GM12865 (cell line): ENCODE results near the gene IL17RB.

Experiments
- DNase-seq: peaks from one replicate; pipeline ENCODE4 v3.0.0; 2010; ENCODE audit warnings: low read depth
- H3K4me3 ChIP-seq: 2 replicates; pipeline ENCODE4 v1.5.1; 2011; ENCODE audit warnings: mild to moderate bottlenecking, low read depth, low read length, control low read depth
- TF ChIP-seq, protein P1 (sequence below): IDR thresholded peaks from 2 replicates; pipeline ENCODE4 v1.5.1; 2011; ENCODE audit warnings: low read length, control low read depth, low read depth, inconsistent platforms; ENCODE audit not compliant: insufficient read depth; ENCODE audit errors: missing control alignments

Gene IL17RB

DNA sequence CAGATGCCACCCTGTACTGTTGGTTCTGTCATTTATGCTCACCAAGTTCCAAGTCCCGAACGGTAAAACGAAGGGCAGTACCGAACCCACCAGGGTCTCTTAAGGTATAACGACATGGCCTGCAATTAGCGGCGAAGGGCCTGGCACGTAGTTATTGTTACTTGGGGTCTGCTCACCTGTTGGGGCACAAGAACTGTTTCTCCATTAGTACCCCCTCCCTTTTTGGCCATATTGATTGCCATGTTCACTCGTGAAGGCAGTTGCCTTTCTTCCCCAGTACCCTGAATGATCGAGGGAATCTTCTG lies 435 bp downstream of the IL17RB start:
- peak overlapping the region; percentile 56 for H3K4me3 ChIP-seq
- DNase-seq = no peak
- TF ChIP-seq, protein P1, sequence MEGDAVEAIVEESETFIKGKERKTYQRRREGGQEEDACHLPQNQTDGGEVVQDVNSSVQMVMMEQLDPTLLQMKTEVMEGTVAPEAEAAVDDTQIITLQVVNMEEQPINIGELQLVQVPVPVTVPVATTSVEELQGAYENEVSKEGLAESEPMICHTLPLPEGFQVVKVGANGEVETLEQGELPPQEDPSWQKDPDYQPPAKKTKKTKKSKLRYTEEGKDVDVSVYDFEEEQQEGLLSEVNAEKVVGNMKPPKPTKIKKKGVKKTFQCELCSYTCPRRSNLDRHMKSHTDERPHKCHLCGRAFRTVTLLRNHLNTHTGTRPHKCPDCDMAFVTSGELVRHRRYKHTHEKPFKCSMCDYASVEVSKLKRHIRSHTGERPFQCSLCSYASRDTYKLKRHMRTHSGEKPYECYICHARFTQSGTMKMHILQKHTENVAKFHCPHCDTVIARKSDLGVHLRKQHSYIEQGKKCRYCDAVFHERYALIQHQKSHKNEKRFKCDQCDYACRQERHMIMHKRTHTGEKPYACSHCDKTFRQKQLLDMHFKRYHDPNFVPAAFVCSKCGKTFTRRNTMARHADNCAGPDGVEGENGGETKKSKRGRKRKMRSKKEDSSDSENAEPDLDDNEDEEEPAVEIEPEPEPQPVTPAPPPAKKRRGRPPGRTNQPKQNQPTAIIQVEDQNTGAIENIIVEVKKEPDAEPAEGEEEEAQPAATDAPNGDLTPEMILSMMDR = no peak

DNA sequence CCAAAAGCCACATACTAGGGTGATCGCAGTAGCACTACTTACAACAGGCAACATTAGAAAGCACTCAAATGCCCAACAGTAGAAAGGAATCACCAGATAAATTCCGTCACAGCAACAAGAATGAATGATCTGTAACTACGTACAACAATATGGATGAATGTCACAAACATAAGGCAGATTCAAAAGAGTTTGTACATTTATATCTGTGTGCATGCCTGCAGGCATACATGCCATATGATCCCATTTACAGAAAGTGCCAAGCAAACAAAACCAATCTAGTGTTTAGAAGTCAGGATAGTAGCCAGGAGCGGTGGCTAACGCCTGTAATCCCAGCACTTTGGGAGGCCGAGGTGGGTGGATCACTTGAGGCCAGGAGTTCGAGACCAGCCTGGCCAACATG lies 3.5 kb downstream of the IL17RB start:
- no peak for DNase-seq
- H3K4me3 ChIP-seq = no peak overlapping the region
- TF ChIP-seq, protein P1 = no peak

DNA sequence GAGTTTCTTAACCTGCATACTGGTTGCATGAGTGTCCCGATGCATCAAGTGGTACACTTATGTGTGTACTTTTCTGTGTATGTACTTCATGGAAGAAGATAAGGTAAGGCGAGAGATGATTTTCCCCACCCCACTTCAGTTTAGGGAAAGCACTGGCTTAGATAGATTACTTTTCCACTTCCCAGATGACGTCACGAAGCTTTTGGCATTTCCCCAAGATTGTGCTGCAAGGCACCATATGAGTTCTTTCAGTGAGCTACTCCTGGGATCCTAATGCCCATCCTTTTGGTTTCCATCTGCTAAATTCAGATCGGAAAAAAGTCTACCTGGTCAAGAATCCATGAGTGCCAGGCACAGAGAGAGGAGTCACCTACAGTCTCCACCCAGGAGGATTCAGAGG lies 4.5 kb downstream of the IL17RB start:
- TF ChIP-seq, protein P1 = no peak
- no peak for DNase-seq
- H3K4me3 ChIP-seq = no peak overlapping the region

DNA sequence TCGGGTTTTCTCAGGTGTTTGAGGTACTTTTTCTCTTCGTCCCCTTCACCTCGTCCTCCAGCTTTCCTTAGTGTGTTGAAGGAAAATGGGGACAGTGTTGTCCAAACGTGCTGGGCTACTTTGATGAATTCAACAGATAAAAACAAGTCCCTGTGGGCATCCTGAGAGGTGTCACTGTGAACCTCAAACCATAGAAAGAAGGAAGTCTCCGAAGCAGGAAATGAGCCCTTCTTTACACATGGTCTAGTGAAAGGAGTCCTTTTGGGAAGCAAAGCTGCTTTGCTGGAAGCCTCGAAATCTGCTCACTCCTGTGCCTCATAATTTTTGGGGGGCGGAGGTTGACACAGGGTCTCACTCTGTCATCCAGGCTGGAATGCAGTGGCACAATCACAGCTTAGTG lies 10.6 kb downstream of the IL17RB start:
- DNase-seq = no peak
- TF ChIP-seq, protein P1 = no peak
- no peak overlapping the region for H3K4me3 ChIP-seq

DNA sequence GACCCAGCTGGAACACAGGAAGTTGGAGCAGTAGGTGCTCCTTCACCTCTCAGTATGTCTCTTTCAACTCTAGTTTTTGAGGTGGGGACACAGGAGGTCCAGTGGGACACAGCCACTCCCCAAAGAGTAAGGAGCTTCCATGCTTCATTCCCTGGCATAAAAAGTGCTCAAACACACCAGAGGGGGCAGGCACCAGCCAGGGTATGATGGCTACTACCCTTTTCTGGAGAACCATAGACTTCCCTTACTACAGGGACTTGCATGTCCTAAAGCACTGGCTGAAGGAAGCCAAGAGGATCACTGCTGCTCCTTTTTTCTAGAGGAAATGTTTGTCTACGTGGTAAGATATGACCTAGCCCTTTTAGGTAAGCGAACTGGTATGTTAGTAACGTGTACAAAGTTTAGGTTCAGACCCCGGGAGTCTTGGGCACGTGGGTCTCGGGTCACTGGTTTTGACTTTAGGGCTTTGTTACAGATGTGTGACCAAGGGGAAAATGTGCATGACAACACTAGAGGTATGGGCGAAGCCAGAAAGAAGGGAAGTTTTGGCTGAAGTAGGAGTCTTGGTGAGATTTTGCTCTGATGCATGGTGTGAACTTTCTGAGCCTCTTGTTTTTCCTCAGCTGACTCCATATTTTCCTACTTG lies 11.9 kb downstream of the IL17RB start:
- TF ChIP-seq, protein P1 = no peak
- DNase-seq = no peak
- no peak overlapping the region for H3K4me3 ChIP-seq

DNA sequence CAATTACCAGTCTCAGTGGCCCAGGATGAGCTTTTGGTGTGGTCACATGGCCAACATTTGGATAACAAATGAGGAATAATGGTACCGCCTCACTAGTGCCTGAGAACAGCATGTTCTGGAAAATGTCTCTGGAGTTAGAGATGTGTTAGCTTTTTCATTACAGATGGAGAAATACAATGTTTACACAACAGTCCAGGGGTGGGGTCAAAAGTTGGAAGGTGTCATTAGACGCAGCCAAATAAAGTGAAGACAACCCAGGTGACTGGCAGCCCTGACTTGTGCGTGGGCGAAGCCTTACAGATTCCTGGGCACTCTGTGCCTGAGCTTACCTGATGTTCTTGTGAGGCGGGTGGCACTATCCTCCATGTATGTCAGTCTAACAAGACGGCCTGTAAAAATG lies 12.8 kb downstream of the IL17RB start:
- TF ChIP-seq, protein P1 = no peak
- no peak overlapping the region for H3K4me3 ChIP-seq
- no peak for DNase-seq

DNA sequence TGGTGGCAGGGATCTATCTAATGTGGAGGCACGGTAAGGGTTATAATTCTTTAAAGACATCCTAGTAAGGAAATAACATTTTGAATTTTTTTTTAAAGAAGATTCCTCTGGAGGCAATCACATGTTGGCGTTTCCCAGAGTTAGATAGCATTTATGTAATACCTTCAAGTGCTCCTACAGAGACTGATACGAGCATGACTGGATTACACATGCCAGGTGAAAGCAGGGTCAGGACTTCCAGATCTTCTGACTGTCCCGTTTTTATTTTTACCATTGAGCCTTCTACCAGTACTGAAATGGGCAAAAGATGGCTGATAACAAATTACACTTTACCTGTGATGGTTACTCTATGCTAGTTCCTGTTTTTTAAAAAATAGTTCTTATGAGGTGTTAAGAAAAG lies 13.8 kb downstream of the IL17RB start:
- H3K4me3 ChIP-seq = no peak overlapping the region
- no peak for DNase-seq
- TF ChIP-seq, protein P1 = no peak
